Esophagus muscularis mucosa (tissue), 4 donors: ENCODE data around the gene ACCSL.

ENCODE experiments used
- CTCF ChIP-seq, 3 experiments: fragments of 200-600 bp in 2 of 3; fragments of 450-650 bp in 1 of 3; sonication (generic) in 2 of 3; IDR thresholded peaks; one replicate each; pipeline ENCODE4 v1.5.1; 2017 to 2019; ENCODE audit warnings: antibody characterized with exemption in 3 of 3, mild to moderate bottlenecking in 2 of 3, moderate library complexity in 1 of 3
- EP300 ChIP-seq: sonication (generic); formaldehyde crosslinking; IDR thresholded peaks from one replicate; pipeline ENCODE4 v1.6.1; 2017; ENCODE audit warnings: antibody characterized with exemption
- POLR2A ChIP-seq: fragments of 450-650 bp; IDR thresholded peaks from one replicate; pipeline ENCODE4 v1.6.1; 2017; ENCODE audit warnings: antibody characterized with exemption, moderate library complexity, mild to moderate bottlenecking, low read depth
- POLR2AphosphoS5 ChIP-seq, 2 donors: sonication (generic); formaldehyde crosslinking; IDR thresholded peaks; one replicate each; pipeline ENCODE4 v1.6.1; 2017; ENCODE audit warnings: antibody characterized with exemption in 2 of 2

DNA sequence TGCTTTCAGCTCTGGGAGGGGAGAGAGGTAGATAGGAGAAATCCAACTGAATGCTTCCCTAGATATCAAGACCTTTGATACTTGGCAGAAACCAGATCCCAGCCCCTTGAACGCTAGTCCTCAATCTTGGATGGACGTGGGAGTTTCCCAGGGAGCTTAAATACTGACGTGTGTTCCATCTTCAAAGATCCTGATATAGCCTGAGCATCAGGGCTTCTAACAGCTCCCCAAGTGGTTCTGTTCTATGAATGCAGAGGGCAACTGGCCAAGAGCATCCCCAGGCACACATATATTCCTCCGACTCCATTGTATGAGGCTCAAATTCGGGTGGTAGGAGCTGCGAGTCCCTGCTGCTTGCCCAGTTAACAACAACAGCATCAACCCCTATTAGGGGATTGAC is 9.6 kb downstream of the ACCSL start:
- TF ChIP-seq CTCF (IDR thresholded peaks at IDR 0.05) (no peak), POLR2A (no peak), EP300 (no peak), POLR2AphosphoS5 (IDR thresholded peaks at IDR 0.05) (no peak)
